Ovary (tissue), 9 donors: ENCODE results near the gene CD7. TPM values are rescaled to one million over a fixed set of nuclear protein-coding genes. Genes with fewer than 3 reads are reported as not detected.

Source experiments
- DNase-seq, 5 donors: peaks; one replicate each; pipeline ENCODE4 v3.0.0-alpha.2; 2019 to 2020
- H3K27ac ChIP-seq, 2 donors: fragments of 200-600 bp; one replicate each; pipeline versions ENCODE4 v1.5.1 to v1.8.0; 2019 to 2022
- H3K27me3 ChIP-seq: fragments of 200-600 bp; one replicate; pipeline ENCODE4 v1.8.0; 2022
- H3K36me3 ChIP-seq: fragments of 200-600 bp; sonication (generic); one replicate; pipeline ENCODE4 v1.5.1; 2019
- H3K4me1 ChIP-seq: one replicate; pipeline ENCODE4 v1.8.1; 2013; ENCODE audit warnings: mild to moderate bottlenecking, moderate library complexity; ENCODE audit not compliant: insufficient read depth
- H3K4me3 ChIP-seq: fragments of 200-600 bp; sonication (generic); one replicate; pipeline ENCODE4 v1.5.1; 2017
- H3K9me3 ChIP-seq, 2 donors: fragments of 200-600 bp in 1 of 2; sonication (generic) in 1 of 2; one replicate each; pipeline versions ENCODE4 v1.5.1 to v1.8.1; 2013 to 2019; ENCODE audit warnings: mild to moderate bottlenecking in 1 of 2, moderate library complexity in 1 of 2
- EP300 ChIP-seq: sonication (generic); formaldehyde crosslinking; IDR thresholded peaks from one replicate; pipeline ENCODE4 v1.6.1; 2017; ENCODE audit warnings: antibody characterized with exemption
- POLR2A ChIP-seq: fragments of 450-650 bp; IDR thresholded peaks from one replicate; pipeline ENCODE4 v1.6.1; 2017; ENCODE audit warnings: antibody characterized with exemption, mild to moderate bottlenecking, moderate library complexity
- WGBS, 3 donors: extraction: QIAGEN DNeasy Blood & Tissue Kit in 1 of 3; methylation state at CpG; one replicate each; pipeline versions ENCODE4 v1.1.5 to v1.1.7; 2013 to 2017; 5-methylcytosine and 5-hydroxymethylcytosine counted together
- intact Hi-C, 4 donors: fragments of 100-400 bp; cut with DNase I; formaldehyde crosslinking; loops; one replicate each; pipeline versions ENCODE4 v1.11.0 to v1.15.1; 2022 to 2023
- polyA plus RNA-seq, 2 donors: library from polyadenylated mRNA; stranded (reverse); fragments of 200-250 nt in 1 of 2; fragments of 350-450 nt in 1 of 2; fragmentation: Illumina TruSeq in 1 of 2; extraction: RNeasy Lipid Tissue Mini Kit (QIAGEN cat#74804) in 1 of 2; gene quantifications; one replicate each; pipeline ENCODE4 v1.2.3, GENCODE V29; 2013 to 2014
- total RNA-seq, 7 donors: library from RNA; depleted of rRNA in 2 of 7; stranded (reverse); fragments of >200 nt in 2 of 7; fragmentation: NEBNext Ultra II Directional in 3 of 7; extraction: Animal tissue kit (Norgen Biotek cat#: 25700) in 3 of 7; gene quantifications; one replicate each; pipeline versions ENCODE4 v1.1.0 to v1.2.4, GENCODE V29; 2016 to 2023
- TF ChIP-seq, protein P1 (sequence below), 3 donors: fragments of 450-650 bp in 2 of 3; fragments of 200-600 bp in 1 of 3; IDR thresholded peaks; one replicate each; pipeline versions ENCODE4 v1.5.1 to v1.8.0; 2016 to 2022; ENCODE audit warnings: antibody characterized with exemption in 3 of 3, mild to moderate bottlenecking in 1 of 3
- donor health status: DM: no; HTN: no; CAD: no; lungs with moderate emphysema.
- donor health status: DM: no; HTN: no; CAD: no.
- donor health status: Bipolar disorder and iron deficiency.
- donor health status: DM: yes; HTN: yes; CAD: no.
- donor health status: DM: no; HTN: no; CAD: no.
- donor health status: DM: yes; HTN: yes; CAD: no.

Gene CD7
- total and polyA plus RNA-seq, 9 donors = 0.48 to 1.3 (median 1.1) TPM; not detected in 3

DNA sequence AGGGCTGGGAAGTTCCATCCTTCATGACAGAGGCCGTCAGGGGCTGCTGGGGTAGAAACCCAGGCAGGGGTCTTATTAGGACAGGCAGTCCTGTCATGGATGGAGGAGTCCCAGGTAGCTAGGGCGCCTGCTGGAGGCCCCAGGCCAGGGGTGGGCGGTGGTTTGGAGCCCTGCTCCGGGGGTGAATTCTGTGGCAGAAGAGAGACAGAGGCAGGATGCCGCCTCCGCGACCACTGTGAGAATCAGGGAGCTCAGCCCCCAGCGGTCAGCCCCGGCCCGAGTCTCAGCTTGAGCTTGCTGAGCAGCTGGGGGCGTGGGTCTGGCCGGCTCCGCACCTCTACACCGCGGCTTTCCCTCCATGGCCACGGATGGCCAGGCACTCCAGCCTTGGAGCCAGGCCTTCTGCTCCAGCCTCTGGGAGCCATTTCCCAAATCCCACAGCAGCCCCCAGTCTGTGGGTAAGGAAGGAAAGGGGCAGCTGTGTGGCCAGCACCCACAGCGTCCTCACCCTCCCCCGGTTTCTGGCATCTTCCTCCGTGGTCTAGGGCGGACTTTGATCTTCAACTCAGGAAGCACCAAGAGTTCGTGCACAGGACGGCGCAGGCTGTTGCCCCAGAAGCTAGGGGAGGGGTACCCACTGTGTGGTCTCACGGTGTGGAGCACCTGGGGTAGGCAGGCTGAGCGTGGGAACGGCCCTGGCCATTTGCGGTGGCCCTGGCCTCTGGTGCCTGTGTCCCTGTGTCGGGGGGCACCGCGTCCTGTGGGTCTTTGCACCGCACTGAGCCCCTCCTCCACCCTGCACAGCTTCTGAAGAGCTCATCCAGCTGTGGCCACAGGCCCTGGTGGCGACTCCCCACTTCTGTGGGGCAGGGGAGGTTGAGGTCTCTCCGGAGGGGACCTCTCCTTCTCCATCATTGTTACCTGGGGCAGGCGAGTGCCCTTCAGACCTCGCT is 14.1 kb downstream of the CD7 start:
- TF ChIP-seq, protein P1, sequence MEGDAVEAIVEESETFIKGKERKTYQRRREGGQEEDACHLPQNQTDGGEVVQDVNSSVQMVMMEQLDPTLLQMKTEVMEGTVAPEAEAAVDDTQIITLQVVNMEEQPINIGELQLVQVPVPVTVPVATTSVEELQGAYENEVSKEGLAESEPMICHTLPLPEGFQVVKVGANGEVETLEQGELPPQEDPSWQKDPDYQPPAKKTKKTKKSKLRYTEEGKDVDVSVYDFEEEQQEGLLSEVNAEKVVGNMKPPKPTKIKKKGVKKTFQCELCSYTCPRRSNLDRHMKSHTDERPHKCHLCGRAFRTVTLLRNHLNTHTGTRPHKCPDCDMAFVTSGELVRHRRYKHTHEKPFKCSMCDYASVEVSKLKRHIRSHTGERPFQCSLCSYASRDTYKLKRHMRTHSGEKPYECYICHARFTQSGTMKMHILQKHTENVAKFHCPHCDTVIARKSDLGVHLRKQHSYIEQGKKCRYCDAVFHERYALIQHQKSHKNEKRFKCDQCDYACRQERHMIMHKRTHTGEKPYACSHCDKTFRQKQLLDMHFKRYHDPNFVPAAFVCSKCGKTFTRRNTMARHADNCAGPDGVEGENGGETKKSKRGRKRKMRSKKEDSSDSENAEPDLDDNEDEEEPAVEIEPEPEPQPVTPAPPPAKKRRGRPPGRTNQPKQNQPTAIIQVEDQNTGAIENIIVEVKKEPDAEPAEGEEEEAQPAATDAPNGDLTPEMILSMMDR (IDR thresholded peaks at IDR 0.05) = no peak
- TF ChIP-seq POLR2A (no peak), EP300 (no peak)
- intact Hi-C loops = no loop called here
- peaks cover 2% of the 10 kb centered on the region for H3K4me1 ChIP-seq
- no peaks in the 10 kb centered on the region for H3K9me3 ChIP-seq
- WGBS, 3 donors = 80 to 85% (median 84%) methylated on average over 35 of the region's 35 CpGs
- no peaks in the 10 kb centered on the region for H3K36me3 ChIP-seq
- no peaks in the 10 kb centered on the region for H3K27me3 ChIP-seq
- no peak overlapping the region for H3K4me3 ChIP-seq
- H3K27ac ChIP-seq = no peak overlapping the region
- DNase-seq = no peak

DNA sequence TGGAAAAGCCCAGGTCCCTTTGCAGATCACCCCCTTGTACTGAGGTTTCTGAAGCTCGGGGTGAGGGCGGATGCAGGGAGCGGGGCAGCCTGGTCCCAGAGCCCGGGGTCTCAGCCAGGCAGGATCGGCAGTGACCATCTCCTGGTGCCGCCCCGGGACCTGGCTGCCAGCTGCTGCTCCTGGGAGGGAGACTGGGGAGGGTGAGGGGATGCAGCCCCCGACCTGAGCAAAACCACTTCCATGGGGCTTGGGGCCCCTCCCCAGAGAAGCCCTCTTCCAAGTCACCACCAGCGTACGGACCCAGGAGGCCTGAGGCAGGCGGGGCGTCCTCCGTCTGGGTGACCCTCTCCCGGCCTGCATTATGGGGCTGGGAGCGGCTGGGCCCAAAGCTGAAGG is 14.8 kb downstream of the CD7 start:
- Histone ChIP-seq H3K4me1 (peaks cover 7% of the 10 kb centered on the region), H3K36me3 (no peaks in the 10 kb centered on the region), H3K4me3 (no peak overlapping the region), H3K27me3 (no peaks in the 10 kb centered on the region), H3K27ac (no peak overlapping the region), H3K9me3 (no peaks in the 10 kb centered on the region)
- no peak for DNase-seq
- intact Hi-C loops = no loop called here
- WGBS, 3 donors = 92 to 97% (median 93%) methylated on average over 10 to 15 of the region's 15 CpGs
- TF ChIP-seq EP300 (no peak), POLR2A (no peak)
- TF ChIP-seq, protein P1 (IDR thresholded peaks at IDR 0.05) = no peak

DNA sequence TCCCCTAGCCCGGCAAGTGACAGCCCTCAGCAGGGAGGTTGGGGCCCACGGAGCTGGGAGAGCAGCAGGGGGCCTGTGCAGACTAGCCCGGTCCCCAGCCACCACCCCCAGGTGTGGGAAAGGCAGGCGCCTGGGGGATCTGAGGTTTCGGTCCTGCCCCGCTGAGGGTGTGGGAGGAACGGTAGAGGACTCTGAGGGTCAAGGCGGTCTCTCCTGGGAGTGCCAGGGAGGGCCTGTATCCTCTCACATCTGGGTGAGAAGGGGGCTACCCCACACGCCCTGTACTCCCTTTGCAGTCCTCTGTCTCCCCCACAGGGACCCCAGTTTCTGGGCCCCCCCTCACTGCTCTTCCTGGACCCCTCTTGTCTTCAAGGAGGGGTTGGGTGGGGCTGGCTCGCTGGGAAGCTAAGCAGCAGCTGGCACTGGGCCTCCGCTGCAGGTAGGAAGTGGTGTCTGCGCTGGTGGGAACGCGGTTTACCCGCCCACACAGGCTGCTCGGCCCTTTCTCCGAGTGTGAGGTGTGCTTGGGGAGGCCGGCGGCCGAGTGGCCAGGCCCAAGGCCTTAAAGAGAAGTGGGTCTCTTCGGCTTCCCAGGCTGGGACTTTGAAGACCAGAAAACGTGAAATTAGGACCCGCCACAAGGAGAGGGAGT is 15.4 kb downstream of the CD7 start:
- TF ChIP-seq POLR2A (no peak), EP300 (no peak)
- TF ChIP-seq, protein P1 (IDR thresholded peaks at IDR 0.05) = no peak
- Histone ChIP-seq H3K4me1 (peaks cover 9% of the 10 kb centered on the region), H3K36me3 (no peaks in the 10 kb centered on the region), H3K9me3 (no peaks in the 10 kb centered on the region), H3K27ac (peak overlapping the region in 1 of 2 donors; percentile 30), H3K4me3 (no peak overlapping the region), H3K27me3 (no peaks in the 10 kb centered on the region)
- intact Hi-C loops = no loop called here
- DNase-seq = no peak
- 82 to 91% (median 83%) methylated on average over 23 of the region's 23 CpGs for WGBS, 3 donors

DNA sequence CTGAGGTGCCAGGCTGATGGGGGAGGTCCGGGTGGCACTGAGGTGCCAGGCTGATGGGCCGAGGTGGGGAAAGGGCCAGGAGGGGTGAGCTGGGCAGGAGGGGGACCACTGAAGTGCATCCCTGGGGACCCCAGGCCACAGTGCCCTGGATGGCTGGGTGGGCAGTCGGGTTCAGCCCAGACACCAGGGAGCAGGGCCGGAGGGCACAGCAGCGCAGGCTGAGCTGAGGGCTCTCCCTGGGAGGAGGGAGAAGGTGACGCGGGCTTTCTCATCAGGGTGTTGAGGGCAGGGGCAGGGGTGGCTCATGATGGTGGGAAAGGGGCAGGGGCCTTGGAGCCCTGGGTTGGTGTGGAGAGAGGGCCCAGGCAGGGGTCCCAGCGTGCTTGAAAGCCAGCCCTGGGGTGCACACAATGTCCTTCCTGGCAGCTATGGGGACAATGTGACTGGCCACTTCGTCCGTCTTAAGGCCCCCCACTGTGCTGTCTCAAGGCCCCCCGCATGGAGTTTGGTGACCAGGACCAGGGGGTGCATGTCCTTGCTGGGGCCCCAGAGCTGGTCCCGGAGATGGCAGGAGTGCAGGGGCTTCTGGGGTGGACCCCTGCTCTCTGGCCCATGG is 16.0 kb downstream of the CD7 start:
- Histone ChIP-seq H3K36me3 (no peaks in the 10 kb centered on the region), H3K9me3 (no peaks in the 10 kb centered on the region), H3K27me3 (no peaks in the 10 kb centered on the region), H3K4me3 (no peak overlapping the region), H3K27ac (peak overlapping the region in 1 of 2 donors; percentile 30), H3K4me1 (peaks cover 9% of the 10 kb centered on the region)
- no peak for DNase-seq
- 89 to 92% (median 91%) methylated on average over 12 of the region's 12 CpGs for WGBS, 3 donors
- TF ChIP-seq, protein P1 (IDR thresholded peaks at IDR 0.05) = no peak
- TF ChIP-seq EP300 (no peak), POLR2A (no peak)
- intact Hi-C loops = no loop called here
